DOHH2 (cell line): ENCODE measurements around the gene TXNL4B.
"Not testable (repeated sequence)": the region's sequence is repeated elsewhere in the genome, so short reads cannot be mapped to it uniquely, and the experiment has no call there.

Experiments
- H3F3A ChIP-seq: fragments of 200-600 bp; sonication (generic), shearing (Covaris generic); 2 replicates; pipeline ENCODE4 v1.6.0; 2016; ENCODE audit warnings: antibody characterized with exemption, mild to moderate bottlenecking; ENCODE audit not compliant: control insufficient read depth, insufficient read depth
- H3K27ac ChIP-seq: fragments of 200-600 bp; sonication (generic); 2 replicates; pipeline ENCODE4 v1.5.1; 2014; ENCODE audit warnings: low read depth, mild to moderate bottlenecking, low read length, moderate library complexity
- H3K27me3 ChIP-seq: fragments of 200-600 bp; sonication (generic); 2 replicates; pipeline ENCODE4 v1.6.1; 2014; ENCODE audit warnings: mild to moderate bottlenecking, low read length, mixed read lengths; ENCODE audit not compliant: control insufficient read depth
- H3K36me3 ChIP-seq: fragments of 200-600 bp; sonication (generic); 2 replicates; pipeline ENCODE4 v1.6.1; 2014; ENCODE audit warnings: mild to moderate bottlenecking, low read length, moderate library complexity, mixed read lengths; ENCODE audit not compliant: control insufficient read depth
- H3K4me1 ChIP-seq: fragments of 200-600 bp; sonication (generic); 2 replicates; pipeline ENCODE4 v1.6.1; 2014; ENCODE audit warnings: mild to moderate bottlenecking, low read length, mixed read lengths; ENCODE audit not compliant: control insufficient read depth
- H3K4me2 ChIP-seq: fragments of 200-600 bp; sonication (generic); 2 replicates; pipeline ENCODE4 v1.6.0; 2014; ENCODE audit warnings: mild to moderate bottlenecking, low read length, moderate library complexity
- H3K4me3 ChIP-seq: fragments of 200-600 bp; sonication (generic); 2 replicates; pipeline ENCODE4 v1.5.1; 2014; ENCODE audit warnings: mild to moderate bottlenecking, low read length, mixed read lengths
- H3K79me2 ChIP-seq: fragments of 200-600 bp; sonication (generic); 2 replicates; pipeline ENCODE4 v1.6.1; 2014; ENCODE audit warnings: mild to moderate bottlenecking, low read length, mixed read lengths; ENCODE audit not compliant: control insufficient read depth
- H3K9me2 ChIP-seq: fragments of 200-600 bp; sonication (generic); replicated peaks from 2 replicates; pipeline ENCODE4 v1.6.1; 2014; ENCODE audit warnings: mild to moderate bottlenecking, low read length, mixed read lengths; ENCODE audit not compliant: control insufficient read depth
- H3K9me3 ChIP-seq: fragments of 200-600 bp; sonication (generic); 2 replicates; pipeline ENCODE4 v1.6.1; 2014; ENCODE audit warnings: antibody characterized with exemption, low read length, mixed read lengths; ENCODE audit not compliant: control insufficient read depth, insufficient read depth
- H4K20me1 ChIP-seq: fragments of 200-600 bp; sonication (generic); 2 replicates; pipeline ENCODE4 v1.6.0; 2014; ENCODE audit warnings: low read depth, mild to moderate bottlenecking, antibody characterized with exemption, low read length, moderate library complexity; ENCODE audit not compliant: control insufficient read depth, insufficient read depth
- CTCF ChIP-seq: fragments of 200-600 bp; sonication (generic); IDR thresholded peaks from one replicate; pipeline ENCODE4 v1.5.1; 2014; ENCODE audit warnings: antibody characterized with exemption, mild to moderate bottlenecking, low read depth, low read length; ENCODE audit not compliant: poor library complexity, severe bottlenecking
- EZH2phosphoT487 ChIP-seq: fragments of 200-600 bp; sonication (generic); IDR thresholded peaks from 2 replicates; pipeline ENCODE4 v1.6.1; 2017; ENCODE audit warnings: borderline replicate concordance, mild to moderate bottlenecking, antibody characterized with exemption, low read length, moderate library complexity, mixed read lengths

TXNL4B gene

GRCh38 chr16:72057313-72057712 is 36.1 kb downstream of the TXNL4B start:
- not testable (repeated sequence) for H3F3A ChIP-seq, H3K79me2 ChIP-seq, H3K27me3 ChIP-seq, H3K36me3 ChIP-seq, H3K4me2 ChIP-seq, H4K20me1 ChIP-seq, H3K9me3 ChIP-seq, H3K4me1 ChIP-seq, H3K9me2 ChIP-seq, H3K4me3 ChIP-seq, H3K27ac ChIP-seq

DNA sequence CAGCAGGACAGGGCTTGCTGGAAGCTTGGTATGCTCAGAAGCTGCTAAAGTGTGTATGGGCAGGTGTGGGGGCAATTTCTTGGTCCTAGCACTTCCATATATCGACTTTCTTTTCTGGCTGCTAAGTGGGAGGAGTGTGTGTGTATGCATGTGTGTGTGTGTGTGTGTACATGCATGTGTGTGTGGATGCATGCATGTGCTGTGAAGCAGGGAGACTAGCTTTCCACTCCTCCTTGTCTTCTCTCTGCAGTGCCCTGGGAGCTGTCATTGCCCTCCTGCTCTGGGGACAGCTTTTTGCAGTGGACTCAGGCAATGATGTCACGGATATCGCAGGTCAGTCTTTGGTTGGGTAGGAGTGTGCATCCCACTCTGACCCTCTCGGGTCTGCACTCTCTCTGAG is 37.5 kb downstream of the TXNL4B start:
- Histone ChIP-seq H3K27ac (no peak overlapping the region), H3K4me2 (no peak overlapping the region), H3K36me3 (no peaks in the 10 kb centered on the region), H3K9me3 (no peaks in the 10 kb centered on the region), H3K9me2 (no peaks in the 10 kb centered on the region), H3K27me3 (0 out of 2 replicates have a peak, but pooled peaks cover 2% of the 10 kb centered on the region), H4K20me1 (no peaks in the 10 kb centered on the region), H3F3A (no peaks in the 10 kb centered on the region), H3K79me2 (no peaks in the 10 kb centered on the region), H3K4me1 (no peaks in the 10 kb centered on the region), H3K4me3 (no peak overlapping the region)
- TF ChIP-seq EZH2phosphoT487 (no peak), CTCF (no peak)

GRCh38 chr16:72054254-72054847 is 39.1 kb downstream of the TXNL4B start, which contains the start of gene HP:
TSS of gene HP (plus strand) at chr16:72054505. CDS start at chr16:72054653, 148 bp downstream.
- H3K27me3 ChIP-seq, H3K4me1 ChIP-seq, H3K9me3 ChIP-seq, H3K4me2 ChIP-seq, H3K36me3 ChIP-seq, H3K4me3 ChIP-seq, H3K9me2 ChIP-seq, H3F3A ChIP-seq, H4K20me1 ChIP-seq, H3K79me2 ChIP-seq, H3K27ac ChIP-seq: not testable (repeated sequence)

GRCh38 chr16:72051818-72052217 is 41.6 kb downstream of the TXNL4B start:
- no peaks in the 10 kb centered on the region for H3K79me2 ChIP-seq
- no peak overlapping the region for H3K4me3 ChIP-seq
- H4K20me1 ChIP-seq, result no peaks in the 10 kb centered on the region
- H3F3A ChIP-seq, result no peaks in the 10 kb centered on the region
- H3K9me2 ChIP-seq, result no peaks in the 10 kb centered on the region
- 0 out of 2 replicates have a peak, but pooled peaks cover 2% of the 10 kb centered on the region for H3K27me3 ChIP-seq
- H3K4me1 ChIP-seq, result no peaks in the 10 kb centered on the region
- H3K9me3 ChIP-seq, result peaks cover 4% of the 10 kb centered on the region; the same call in 1 of the 2 replicates
- no peak for TF ChIP-seq EZH2phosphoT487
- no peak for TF ChIP-seq CTCF
- H3K27ac ChIP-seq, result no peak overlapping the region
- no peak overlapping the region for H3K4me2 ChIP-seq
- no peaks in the 10 kb centered on the region for H3K36me3 ChIP-seq
